ENCODE results near the gene RAB30. TPM values are rescaled to one million over a fixed set of nuclear protein-coding genes. Genes with fewer than 3 reads are reported as not detected.

Gene RAB30
- total RNA-seq, 2 experiments from 2014 or later, result 8.7 to 10.7 TPM

DNA sequence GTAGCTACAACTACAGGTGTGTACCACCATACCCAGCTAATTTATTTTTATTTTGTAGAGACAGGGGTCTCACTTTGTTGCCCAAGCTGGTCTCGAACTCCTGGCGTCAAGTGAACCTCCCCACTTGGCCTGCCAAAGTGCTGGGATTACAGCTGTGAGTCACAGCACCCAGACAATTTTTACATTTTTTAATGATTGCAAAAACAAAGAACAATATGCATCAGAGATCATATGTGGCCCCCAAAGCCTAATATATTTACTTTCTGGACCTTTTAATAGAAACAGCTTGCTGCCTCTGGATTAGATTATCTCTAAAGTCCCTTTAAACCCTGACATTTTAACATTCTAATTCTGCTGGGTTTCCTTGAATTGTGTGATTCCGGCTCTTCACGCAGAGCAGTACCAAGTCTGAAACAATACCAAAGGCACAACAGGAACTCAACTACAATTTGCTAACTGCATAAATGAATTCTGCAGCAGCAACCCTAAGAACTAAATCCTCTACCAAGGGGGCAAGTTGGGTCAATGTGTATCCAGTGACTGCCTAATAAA, 25.0 kb downstream of the RAB30 start:
- H3K27me3 Mint-ChIP-seq, result no peaks in the 10 kb centered on the region
- DNase-seq, result no peak
- ChIA-PET CTCF (interaction anchor here (1.2 to 2.4 kb wide), 6 partner anchors 12 to 88 kb away, joined by 3 to 12 read pairs (median 5); no protein-coding TSS in a partner anchor), POLR2A (no interaction called here)
- H3K4me1 Mint-ChIP-seq, result no peaks in the 10 kb centered on the region
- peaks cover 4% of the 10 kb centered on the region for H3K9me3 Mint-ChIP-seq
- H3K36me3 Mint-ChIP-seq (ENCODE audit: low read depth), result peaks cover 5% of the 10 kb centered on the region
- H3K27ac Mint-ChIP-seq, result no peak overlapping the region
- no peak overlapping the region for H3K4me3 Mint-ChIP-seq

DNA sequence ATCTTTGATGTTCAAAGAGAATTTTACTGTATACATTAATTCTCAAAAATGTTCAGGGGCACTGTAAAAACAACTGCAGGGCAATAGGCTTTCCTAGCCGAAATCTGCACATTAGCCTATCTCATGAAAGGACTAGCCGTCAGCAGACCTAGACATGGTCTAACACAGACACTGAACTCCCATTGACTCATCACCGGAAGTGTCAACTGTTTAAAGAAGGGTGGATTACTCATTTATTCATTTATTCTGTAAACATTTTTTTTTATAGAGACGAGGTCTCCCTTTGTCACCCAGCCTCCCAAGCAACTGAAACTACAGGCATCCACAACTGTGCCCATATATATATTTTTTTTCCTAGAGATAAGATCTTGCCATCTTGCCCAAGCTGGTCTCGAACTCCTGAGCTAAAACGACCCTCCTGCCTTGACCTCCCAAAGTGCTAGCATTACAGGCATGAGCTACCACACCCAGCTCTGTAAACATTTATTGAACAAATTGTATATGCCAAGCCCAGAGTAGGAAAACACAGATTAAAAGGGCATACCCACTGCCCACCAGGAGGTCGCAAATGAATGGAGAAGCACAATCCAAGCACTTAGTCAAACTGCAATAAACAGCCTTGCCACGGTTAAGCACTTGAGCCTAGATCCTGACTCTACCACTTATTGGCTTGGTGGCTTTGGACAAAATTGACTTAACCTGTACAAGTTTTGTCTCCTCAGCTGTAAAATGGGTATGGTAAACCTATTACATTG, 26.6 kb downstream of the RAB30 start:
- peaks cover 2% of the 10 kb centered on the region for H3K36me3 Mint-ChIP-seq (ENCODE audit: low read depth)
- no peak overlapping the region for H3K27ac Mint-ChIP-seq
- H3K4me1 Mint-ChIP-seq, result no peaks in the 10 kb centered on the region
- H3K4me3 Mint-ChIP-seq, result no peak overlapping the region
- no peaks in the 10 kb centered on the region for H3K27me3 Mint-ChIP-seq
- POLR2A ChIA-PET, result no interaction called here
- no peak for DNase-seq
- peaks cover 2% of the 10 kb centered on the region for H3K9me3 Mint-ChIP-seq
- CTCF ChIA-PET, result interaction anchor here (1.2 to 2.4 kb wide), 3 partner anchors 10 to 87 kb away, joined by 5 to 12 read pairs (median 5); no protein-coding TSS in a partner anchor

DNA sequence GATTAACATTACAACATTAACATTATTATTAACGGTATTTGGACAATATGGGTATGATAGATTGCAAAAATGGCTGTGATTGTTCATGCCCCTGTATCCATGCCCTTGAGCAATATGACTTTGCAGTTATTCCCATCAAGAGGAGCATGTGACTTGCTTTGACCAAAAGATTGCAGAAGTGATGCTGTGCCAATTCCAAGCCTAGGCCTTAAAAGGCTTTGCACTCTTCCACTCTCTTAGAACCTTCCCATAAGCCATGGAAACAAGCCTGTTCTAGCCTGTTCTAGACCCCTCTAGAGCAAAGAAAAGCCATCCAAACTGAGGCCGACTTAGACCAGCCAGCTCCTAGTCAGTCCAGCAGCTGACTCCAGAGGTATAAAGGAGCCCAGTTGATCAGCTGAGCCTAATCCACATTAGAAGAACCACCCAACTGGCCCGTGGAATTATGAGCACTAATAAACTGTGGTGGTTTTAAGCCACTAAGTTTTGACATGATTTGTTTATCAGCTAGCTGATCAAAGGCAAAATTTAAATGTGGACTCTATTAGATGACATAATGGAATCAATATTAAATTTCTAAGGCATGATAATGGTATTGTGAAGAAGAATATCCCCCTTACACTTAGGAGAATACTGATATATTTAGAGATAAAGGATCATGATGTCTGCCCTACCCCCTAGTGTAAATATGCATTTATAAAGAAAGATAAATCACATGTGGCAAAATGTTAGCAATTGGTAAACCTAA, 28.6 kb downstream of the RAB30 start:
- Mint-ChIP-seq H3K4me1 (peaks cover 5% of the 10 kb centered on the region), H3K4me3 (no peak overlapping the region), H3K27ac (no peak overlapping the region), H3K27me3 (no peaks in the 10 kb centered on the region), H3K36me3 (ENCODE audit: low read depth) (peaks cover 6% of the 10 kb centered on the region), H3K9me3 (peaks cover 6% of the 10 kb centered on the region)
- ChIA-PET POLR2A (no interaction called here), CTCF (interaction anchor here (1.0 kb wide), 1 partner anchor 10 kb away, joined by 4 read pairs; no protein-coding TSS in a partner anchor)
- DNase-seq, result no peak

DNA sequence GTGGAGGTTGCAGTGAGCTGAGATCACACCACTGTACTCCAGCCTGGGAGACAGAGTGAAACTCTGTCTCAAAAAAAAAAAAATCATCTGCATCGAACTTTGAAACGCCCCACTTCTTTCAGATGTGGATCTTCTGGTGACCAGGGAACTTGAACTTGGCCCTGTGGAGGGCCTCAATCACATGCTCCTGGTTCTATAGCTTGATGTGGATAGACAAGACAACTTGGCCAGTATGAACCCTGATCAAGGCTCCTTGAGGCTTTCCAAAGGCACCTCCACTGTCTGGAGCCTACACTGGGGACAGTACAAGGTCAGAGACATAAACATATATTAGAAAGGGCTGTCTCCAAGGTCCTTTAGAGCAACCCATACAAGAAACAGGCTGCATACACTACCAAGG, 30.6 kb downstream of the RAB30 start:
- H3K4me3 Mint-ChIP-seq, result no peak overlapping the region
- H3K9me3 Mint-ChIP-seq, result peaks cover 10% of the 10 kb centered on the region
- peaks cover 11% of the 10 kb centered on the region for H3K4me1 Mint-ChIP-seq
- ChIA-PET CTCF (interaction anchor here (0.7 to 1.9 kb wide), 2 partner anchors 11 to 49 kb away, joined by 3 to 8 read pairs; no protein-coding TSS in a partner anchor), POLR2A (no interaction called here)
- H3K27me3 Mint-ChIP-seq, result no peaks in the 10 kb centered on the region
- peaks cover 11% of the 10 kb centered on the region for H3K36me3 Mint-ChIP-seq (ENCODE audit: low read depth)
- no peak for DNase-seq
- H3K27ac Mint-ChIP-seq, result no peak overlapping the region

DNA sequence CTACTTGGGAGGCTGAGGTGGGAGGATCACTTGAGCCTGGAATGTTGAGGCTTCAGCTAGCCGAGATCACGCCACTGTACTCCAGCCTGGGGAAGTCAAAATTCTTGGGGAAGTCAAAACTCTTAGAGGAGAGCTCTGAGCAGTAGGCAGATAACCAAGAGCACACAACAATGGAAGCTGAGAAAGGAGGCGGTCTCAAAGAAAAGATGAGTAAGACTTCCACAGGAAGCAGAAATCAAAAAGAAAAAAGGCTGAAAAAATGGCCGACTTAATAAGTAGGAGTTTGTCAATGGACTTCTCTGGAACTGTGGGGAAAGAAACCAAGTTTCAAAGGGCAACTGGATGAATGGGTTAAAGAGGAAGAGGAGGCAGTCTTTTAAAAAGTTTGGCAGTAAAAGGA, 32.1 kb downstream of the RAB30 start:
- ChIA-PET POLR2A (no interaction called here), CTCF (interaction anchor here (1.2 kb wide), 1 partner anchor 12 kb away, joined by 3 read pairs; no protein-coding TSS in a partner anchor)
- H3K4me1 Mint-ChIP-seq, result peaks cover 25% of the 10 kb centered on the region
- H3K9me3 Mint-ChIP-seq, result peaks cover 10% of the 10 kb centered on the region
- no peak overlapping the region for H3K4me3 Mint-ChIP-seq
- DNase-seq, result no peak
- peaks cover 11% of the 10 kb centered on the region for H3K36me3 Mint-ChIP-seq (ENCODE audit: low read depth)
- H3K27me3 Mint-ChIP-seq, result no peaks in the 10 kb centered on the region
- H3K27ac Mint-ChIP-seq, result no peak overlapping the region

DNA sequence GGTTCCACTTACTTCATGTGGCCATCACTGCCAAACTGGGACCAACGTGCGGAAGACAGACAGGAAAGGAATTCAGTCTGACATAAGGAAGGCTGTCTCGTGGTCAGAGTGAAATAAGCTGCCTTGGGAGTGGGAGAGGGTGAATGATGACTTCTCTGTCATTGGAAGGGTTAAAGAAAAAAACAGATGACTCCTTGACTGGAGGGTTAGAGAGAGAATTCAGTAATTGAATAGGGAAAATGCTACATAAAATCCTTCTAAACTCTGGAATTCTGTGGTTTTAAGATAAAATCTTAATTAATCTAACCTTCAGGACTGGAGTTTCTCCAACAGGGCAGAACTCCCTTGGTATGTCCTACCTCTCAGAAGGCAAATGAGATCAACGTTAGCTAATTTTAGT, 33.8 kb downstream of the RAB30 start:
- Mint-ChIP-seq H3K36me3 (ENCODE audit: low read depth) (peaks cover 11% of the 10 kb centered on the region), H3K9me3 (peaks cover 10% of the 10 kb centered on the region), H3K27ac (no peak overlapping the region), H3K4me1 (peaks cover 28% of the 10 kb centered on the region), H3K27me3 (no peaks in the 10 kb centered on the region), H3K4me3 (no peak overlapping the region)
- ChIA-PET POLR2A (no interaction called here), CTCF (interaction anchor here (1.0 to 1.1 kb wide), 2 partner anchors 13 to 36 kb away, joined by 3 to 4 read pairs; no protein-coding TSS in a partner anchor)
- no peak for DNase-seq

DNA sequence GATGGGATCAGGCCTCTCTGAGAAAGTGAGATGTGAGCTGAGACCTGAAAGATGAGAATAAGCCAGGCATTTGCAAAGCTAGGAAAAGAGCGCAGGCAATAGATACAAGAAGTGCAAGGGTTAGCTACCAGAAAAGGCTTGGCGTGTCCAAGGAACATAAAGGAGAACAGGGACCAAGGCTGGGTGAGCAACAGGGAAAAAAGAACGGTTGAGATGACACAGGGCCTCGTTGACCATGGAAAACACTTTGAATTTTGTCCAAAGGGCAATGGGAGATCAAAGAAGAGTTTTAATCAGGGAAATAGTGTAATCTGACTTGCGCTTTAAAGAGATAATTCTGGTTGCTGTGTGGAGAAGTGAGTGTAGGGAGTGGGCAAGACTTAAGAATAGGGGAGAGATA, 35.0 kb downstream of the RAB30 start:
- Mint-ChIP-seq H3K4me1 (peaks cover 28% of the 10 kb centered on the region), H3K36me3 (ENCODE audit: low read depth) (peaks cover 11% of the 10 kb centered on the region), H3K9me3 (peaks cover 10% of the 10 kb centered on the region), H3K27me3 (no peaks in the 10 kb centered on the region), H3K4me3 (no peak overlapping the region), H3K27ac (peak overlapping the region; percentile 2)
- POLR2A ChIA-PET, result no interaction called here
- CTCF ChIA-PET, result no interaction called here
- no peak for DNase-seq

DNA sequence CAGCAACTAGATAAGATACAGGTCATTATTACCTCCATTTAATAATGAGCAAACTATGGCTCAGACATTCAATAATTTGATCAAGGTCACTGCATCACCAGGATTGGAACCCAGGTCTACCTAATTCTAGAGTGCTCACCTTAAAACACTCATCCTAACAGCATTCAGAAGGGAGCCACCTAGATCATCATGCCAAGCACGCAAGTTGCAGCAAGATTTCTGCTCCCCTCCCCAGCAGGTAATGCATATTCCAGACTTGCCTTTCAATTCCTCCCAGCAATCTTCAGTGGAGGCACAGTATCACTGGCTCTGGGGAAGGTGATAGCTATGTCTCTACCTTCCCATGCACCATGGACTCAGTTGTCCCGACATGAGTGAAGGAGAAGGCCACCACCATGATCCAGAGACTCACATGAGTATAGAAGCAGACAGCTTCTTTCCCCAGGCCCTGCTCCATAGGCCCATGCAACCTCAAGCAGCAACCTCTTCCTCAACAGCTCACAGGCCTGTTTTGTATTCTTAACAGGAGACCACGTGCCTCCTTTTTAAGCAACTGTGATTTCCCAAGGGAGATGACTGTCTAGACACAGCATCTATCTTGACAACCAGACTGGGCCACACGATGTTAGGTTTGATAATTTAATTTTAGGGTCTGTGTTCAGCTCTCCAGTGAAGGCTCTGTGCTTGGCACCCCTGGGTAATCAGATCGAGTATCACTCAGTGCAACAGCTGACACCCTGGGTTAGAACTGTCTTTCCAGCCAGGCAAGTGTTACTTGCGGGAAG, 36.4 kb downstream of the RAB30 start:
- no peak for DNase-seq
- Mint-ChIP-seq H3K27ac (no peak overlapping the region), H3K27me3 (no peaks in the 10 kb centered on the region), H3K36me3 (ENCODE audit: low read depth) (peaks cover 8% of the 10 kb centered on the region), H3K4me1 (peaks cover 28% of the 10 kb centered on the region), H3K9me3 (peaks cover 8% of the 10 kb centered on the region), H3K4me3 (no peak overlapping the region)
- ChIA-PET POLR2A (no interaction called here), CTCF (interaction anchor here (1.2 to 2.1 kb wide), 2 partner anchors 11 to 27 kb away, joined by 3 to 12 read pairs; no protein-coding TSS in a partner anchor)

DNA sequence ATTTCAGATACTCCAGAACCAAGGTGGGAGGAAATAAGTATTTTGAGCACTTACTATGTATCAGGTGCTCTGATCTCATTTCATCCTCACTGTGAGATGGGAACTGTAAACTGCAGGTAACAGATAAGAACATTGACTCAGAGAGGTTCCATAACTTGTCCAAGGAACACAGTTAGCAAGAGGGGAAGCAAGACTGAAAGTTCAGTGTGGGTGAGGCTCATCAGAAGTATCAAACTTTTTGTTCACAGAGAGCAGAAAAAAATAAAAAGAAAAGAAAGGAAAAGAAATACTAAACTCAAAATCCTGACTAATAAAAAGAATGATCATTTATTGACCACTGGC, 37.1 kb downstream of the RAB30 start:
- DNase-seq, result no peak
- ChIA-PET POLR2A (no interaction called here), CTCF (interaction anchor here (2.1 kb wide), 1 partner anchor 12 kb away, joined by 12 read pairs; no protein-coding TSS in a partner anchor)
- H3K4me1 Mint-ChIP-seq, result peaks cover 24% of the 10 kb centered on the region
- H3K27ac Mint-ChIP-seq, result no peak overlapping the region
- H3K4me3 Mint-ChIP-seq, result no peak overlapping the region
- peaks cover 4% of the 10 kb centered on the region for H3K9me3 Mint-ChIP-seq
- H3K36me3 Mint-ChIP-seq (ENCODE audit: low read depth), result peaks cover 4% of the 10 kb centered on the region
- no peaks in the 10 kb centered on the region for H3K27me3 Mint-ChIP-seq

DNA sequence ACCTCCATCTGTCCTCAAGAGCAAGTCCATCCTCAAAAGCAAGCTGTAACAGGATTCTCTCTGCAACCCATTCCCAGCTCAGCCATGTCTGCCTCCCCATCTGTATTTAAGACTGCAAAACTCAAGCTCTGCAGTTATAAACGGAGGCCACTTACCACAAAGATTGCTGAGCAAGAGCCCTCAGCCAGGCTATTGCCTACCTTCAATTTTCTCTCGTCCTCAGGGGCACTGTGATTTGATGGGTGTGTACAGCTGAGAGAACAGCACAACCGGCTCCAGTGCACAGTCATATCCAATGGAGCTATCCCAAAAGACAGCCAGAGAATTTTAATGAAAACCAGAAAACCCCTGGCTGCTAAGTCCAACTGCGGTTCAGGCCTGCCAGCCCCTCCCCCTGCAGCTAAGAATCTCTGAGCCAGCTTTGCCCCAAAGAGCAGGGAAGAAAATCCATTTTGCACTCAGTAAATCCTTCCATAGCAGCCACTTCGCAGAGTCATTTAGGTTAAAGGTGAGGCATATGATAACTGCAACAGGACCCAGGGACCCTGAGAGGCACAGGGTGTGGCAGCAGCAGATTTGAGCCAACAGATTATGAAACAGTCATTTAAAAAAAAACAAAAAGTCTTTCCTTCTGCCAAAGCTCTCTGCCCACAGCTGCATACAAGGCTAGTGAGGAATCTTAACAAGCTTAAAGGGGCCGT, 37.6 kb downstream of the RAB30 start:
- H3K4me1 Mint-ChIP-seq, result peaks cover 23% of the 10 kb centered on the region
- CTCF ChIA-PET, result interaction anchor here (0.8 to 2.1 kb wide), 3 partner anchors 12 to 18 kb away, joined by 3 to 12 read pairs (median 3); no protein-coding TSS in a partner anchor
- POLR2A ChIA-PET, result no interaction called here
- peaks cover 4% of the 10 kb centered on the region for H3K36me3 Mint-ChIP-seq (ENCODE audit: low read depth)
- H3K27me3 Mint-ChIP-seq, result no peaks in the 10 kb centered on the region
- H3K27ac Mint-ChIP-seq, result no peak overlapping the region
- H3K4me3 Mint-ChIP-seq, result no peak overlapping the region
- no peak for DNase-seq
- peaks cover 4% of the 10 kb centered on the region for H3K9me3 Mint-ChIP-seq

DNA sequence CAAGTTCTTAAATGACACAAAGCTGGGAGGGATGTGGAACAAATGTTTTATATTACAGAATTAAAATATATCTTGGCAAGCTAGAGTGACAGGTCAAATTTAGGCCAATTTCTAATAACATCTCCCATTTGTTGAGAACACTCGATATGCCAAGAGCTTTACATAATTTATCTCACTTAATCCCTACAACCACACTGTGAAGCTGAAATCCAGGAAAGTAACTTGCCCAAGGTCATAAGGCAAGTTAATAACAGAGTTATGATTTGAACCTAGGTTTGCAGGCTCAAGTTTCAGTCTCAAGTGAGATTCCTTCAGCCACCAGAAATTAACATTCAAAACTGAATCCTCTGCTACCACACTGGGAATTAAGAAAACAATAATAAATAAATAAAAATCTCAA, 38.3 kb downstream of the RAB30 start:
- no peak overlapping the region for H3K4me3 Mint-ChIP-seq
- ChIA-PET CTCF (interaction anchor here (0.7 to 1.8 kb wide), 4 partner anchors 9 to 19 kb away, joined by 3 to 4 read pairs (median 4); no protein-coding TSS in a partner anchor), POLR2A (no interaction called here)
- no peaks in the 10 kb centered on the region for H3K27me3 Mint-ChIP-seq
- H3K27ac Mint-ChIP-seq, result no peak overlapping the region
- H3K4me1 Mint-ChIP-seq, result peaks cover 23% of the 10 kb centered on the region
- H3K36me3 Mint-ChIP-seq (ENCODE audit: low read depth), result peaks cover 4% of the 10 kb centered on the region
- no peak for DNase-seq
- peaks cover 4% of the 10 kb centered on the region for H3K9me3 Mint-ChIP-seq

DNA sequence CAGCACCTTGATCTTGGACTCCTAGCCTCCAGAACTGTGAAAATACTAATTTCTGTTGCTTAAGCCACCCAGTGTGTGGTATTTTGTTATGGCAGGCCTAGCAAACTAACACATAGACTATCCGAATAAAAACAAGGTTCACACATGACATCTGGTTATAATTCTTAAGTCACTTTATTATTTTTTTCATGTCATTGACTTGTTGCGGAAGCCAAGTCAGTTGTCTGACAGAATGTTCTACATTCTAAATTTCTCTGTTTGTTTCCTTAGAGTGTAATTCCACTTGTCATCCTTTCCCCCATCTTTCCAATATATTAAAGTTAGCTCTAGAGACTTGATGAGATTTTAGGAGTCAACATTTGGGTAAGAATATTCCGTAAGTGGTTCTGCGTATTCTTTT, 40.6 kb downstream of the RAB30 start:
- Mint-ChIP-seq H3K4me3 (no peak overlapping the region), H3K27me3 (no peaks in the 10 kb centered on the region), H3K27ac (no peak overlapping the region), H3K4me1 (peaks cover 17% of the 10 kb centered on the region), H3K9me3 (no peaks in the 10 kb centered on the region), H3K36me3 (ENCODE audit: low read depth) (peaks cover 2% of the 10 kb centered on the region)
- ChIA-PET CTCF (no interaction called here), POLR2A (no interaction called here)
- no peak for DNase-seq
